ENCODE data around the gene FAIM2. TPM values are rescaled to one million over a fixed set of nuclear protein-coding genes. Genes with fewer than 3 reads are reported as not detected.

The FAIM2 gene
- total and polyA plus RNA-seq, 9 of the 15 experiments (the other 6 are each of a cell fraction or from before 2014, with no cell fraction given): 0.01 to 0.10 TPM; not detected in 7

GRCh38 chr12:49842519-49843352 lies 61.0 kb downstream of the FAIM2 start, which contains the start of gene BCDIN3D (continued):
- TF ChIP-seq GABPA (tag; conservative IDR thresholded peaks at IDR 0.05; ENCODE audit: low read depth): peak; percentile 95
- peak; percentile 73 for TF ChIP-seq NFRKB (IDR thresholded peaks at IDR 0.05; ENCODE audit: low read depth)
- TF ChIP-seq NFE2 (IDR thresholded peaks at IDR 0.05; ENCODE audit: low read depth): no peak
- no peak for TF ChIP-seq HNRNPK (IDR thresholded peaks at IDR 0.05; ENCODE audit: low read depth, low read length, poor library complexity, severe bottlenecking)
- peak; percentile 78 for TF ChIP-seq EP400 (IDR thresholded peaks at IDR 0.05)
- no peak for TF ChIP-seq ZBTB49 (CRISPR knock-in tag; IDR thresholded peaks at IDR 0.05; ENCODE audit: borderline replicate concordance)
- TF ChIP-seq SIX5 (IDR thresholded peaks at IDR 0.05; ENCODE audit: borderline replicate concordance in 1 of 2, insufficient read depth in 1 of 2, low read depth in 1 of 2, low read length in 2 of 2): no peak
- TF ChIP-seq ZNF133 (CRISPR knock-in tag; IDR thresholded peaks at IDR 0.05): no peak
- TF ChIP-seq NBN (IDR thresholded peaks at IDR 0.05; ENCODE audit: low read depth): peak; percentile 42; the same call in 1 of the 2 replicates
- TF ChIP-seq ARHGAP35 (IDR thresholded peaks at IDR 0.05; ENCODE audit: partially characterized antibody): no peak
- peak; percentile 91 to 93 for TF ChIP-seq NRF1 (conservative IDR thresholded peaks at IDR 0.05 in 1 of 2, IDR thresholded peaks at IDR 0.05 in 1 of 2)
- peak; percentile 61; the same call in 1 of the 2 replicates for TF ChIP-seq HMGXB4 (CRISPR knock-in tag; IDR thresholded peaks at IDR 0.05)
- TF ChIP-seq ZBTB8A (IDR thresholded peaks at IDR 0.05; ENCODE audit: partially characterized antibody): no peak
- peak; percentile 88 for TF ChIP-seq PHF8 (IDR thresholded peaks at IDR 0.05; ENCODE audit: borderline replicate concordance, low read length)
- peak in 1 of 2 experiments; percentile 25; a peak in 2 of 4 replicates for TF ChIP-seq FOXK2 (conservative IDR thresholded peaks at IDR 0.05 in 1 of 2, IDR thresholded peaks at IDR 0.05 in 1 of 2; ENCODE audit: low read depth in 2 of 2)
- TF ChIP-seq RFX7 (CRISPR knock-in tag; IDR thresholded peaks at IDR 0.05): no peak
- TF ChIP-seq NCOA1 (IDR thresholded peaks at IDR 0.05; ENCODE audit: low read depth): no peak; the same call in 1 of the 2 replicates
- no peak for TF ChIP-seq FIP1L1 (IDR thresholded peaks at IDR 0.05; ENCODE audit: low read depth, low read length, poor library complexity, severe bottlenecking)
- peak; percentile 87 for TF ChIP-seq POLR2H (tag; IDR thresholded peaks at IDR 0.05; ENCODE audit: low read depth)
- TF ChIP-seq POLR2AphosphoS2 (IDR thresholded peaks at IDR 0.05; ENCODE audit: low read length): no peak
- 0 out of 2 replicates have a peak, but pooled peaks have one; percentile 0 for TF ChIP-seq TFE3 (CRISPR knock-in tag; IDR thresholded peaks at IDR 0.05)
- TF ChIP-seq NCOA2 (IDR thresholded peaks at IDR 0.05; ENCODE audit: partially characterized antibody in 2 of 2): no peak
